ENCODE data around the gene ASXL1. TPM values are rescaled to one million over a fixed set of nuclear protein-coding genes. Genes with fewer than 3 reads are reported as not detected.

ASXL1 gene
- total RNA-seq, 2 experiments from 2014 or later: 155 to 162 TPM

GRCh38 chr20:32448306-32449056, 90.3 kb downstream of the ASXL1 start:
- peaks cover 7% of the 10 kb centered on the region for H3K4me1 Mint-ChIP-seq (ENCODE audit: low read depth)
- H3K4me3 Mint-ChIP-seq: no peak overlapping the region
- H3K27me3 Mint-ChIP-seq (ENCODE audit: low read depth): no peaks in the 10 kb centered on the region
- H3K36me3 Mint-ChIP-seq (ENCODE audit: low read depth): peaks cover 5% of the 10 kb centered on the region
- no peak for DNase-seq
- H3K27ac Mint-ChIP-seq: peak overlapping the region; percentile 73
- H3K9me3 Mint-ChIP-seq: no peaks in the 10 kb centered on the region
- CTCF ChIA-PET: interaction anchor here (0.6 kb wide), 1 partner anchor 12 kb away, joined by 5 read pairs; no protein-coding TSS in a partner anchor
- intact Hi-C loops (cut with micrococcal nuclease): no loop called here

GRCh38 chr20:32449057-32449889, 91.1 kb downstream of the ASXL1 start:
- no peak for DNase-seq
- intact Hi-C loops (cut with micrococcal nuclease): no loop called here
- H3K4me3 Mint-ChIP-seq: no peak overlapping the region
- peaks cover 5% of the 10 kb centered on the region for H3K4me1 Mint-ChIP-seq (ENCODE audit: low read depth)
- CTCF ChIA-PET: interaction anchor here (0.6 to 1.3 kb wide), 2 partner anchors 12 to 205 kb away, joined by 3 to 5 read pairs; no protein-coding TSS in a partner anchor
- H3K27me3 Mint-ChIP-seq (ENCODE audit: low read depth): no peaks in the 10 kb centered on the region
- peaks cover 5% of the 10 kb centered on the region for H3K36me3 Mint-ChIP-seq (ENCODE audit: low read depth)
- peak overlapping the region; percentile 14 for H3K27ac Mint-ChIP-seq
- H3K9me3 Mint-ChIP-seq: no peaks in the 10 kb centered on the region

- Mint-ChIP-seq H3K4me3 (no peak overlapping the region), H3K36me3 (ENCODE audit: low read depth) (peaks cover 8% of the 10 kb centered on the region), H3K9me3 (no peaks in the 10 kb centered on the region), H3K27ac (peak overlapping the region; percentile 63), H3K27me3 (ENCODE audit: low read depth) (no peaks in the 10 kb centered on the region), H3K4me1 (ENCODE audit: low read depth) (peaks cover 5% of the 10 kb centered on the region)
- CTCF ChIA-PET: interaction anchor here (1.3 kb wide), 1 partner anchor 204 kb away, joined by 3 read pairs; no protein-coding TSS in a partner anchor
- intact Hi-C loops (cut with micrococcal nuclease): no loop called here
- DNase-seq: no peak
These were observed 91.8 kb downstream of the ASXL1 start for GRCh38 chr20:32449890-32450401.

GRCh38 chr20:32450484-32451061, 92.4 kb downstream of the ASXL1 start:
- Mint-ChIP-seq H3K4me1 (ENCODE audit: low read depth) (peaks cover under 1% of the 10 kb centered on the region), H3K27me3 (ENCODE audit: low read depth) (no peaks in the 10 kb centered on the region), H3K36me3 (ENCODE audit: low read depth) (peaks cover 5% of the 10 kb centered on the region), H3K27ac (peak overlapping the region; percentile 66), H3K4me3 (no peak overlapping the region), H3K9me3 (no peaks in the 10 kb centered on the region)
- CTCF ChIA-PET: no interaction called here
- no peak for DNase-seq
- intact Hi-C loops (cut with micrococcal nuclease): no loop called here

- peak overlapping the region; percentile 66 for H3K27ac Mint-ChIP-seq
- CTCF ChIA-PET: interaction anchor here (0.5 kb wide), 1 partner anchor 198 kb away, joined by 3 read pairs; no protein-coding TSS in a partner anchor
- peaks cover 5% of the 10 kb centered on the region for H3K36me3 Mint-ChIP-seq (ENCODE audit: low read depth)
These were observed 93.2 kb downstream of the ASXL1 start for GRCh38 chr20:32451340-32451681.

GRCh38 chr20:32451682-32452461, 93.7 kb downstream of the ASXL1 start:
- H3K27ac Mint-ChIP-seq: peak overlapping the region; percentile 50
- H3K36me3 Mint-ChIP-seq (ENCODE audit: low read depth): peaks cover 5% of the 10 kb centered on the region
- H3K27me3 Mint-ChIP-seq (ENCODE audit: low read depth): no peaks in the 10 kb centered on the region
- no peak overlapping the region for H3K4me3 Mint-ChIP-seq
- intact Hi-C loops (cut with micrococcal nuclease): no loop called here
- no peak for DNase-seq
- H3K9me3 Mint-ChIP-seq: no peaks in the 10 kb centered on the region
- CTCF ChIA-PET: interaction anchor here (0.5 kb wide), 1 partner anchor 199 kb away, joined by 3 read pairs; no protein-coding TSS in a partner anchor
- H3K4me1 Mint-ChIP-seq (ENCODE audit: low read depth): no peaks in the 10 kb centered on the region

More at GRCh38 chr20:32451340-32451681, 93.2 kb downstream of the ASXL1 start:
- no peak for DNase-seq
- Mint-ChIP-seq H3K27me3 (ENCODE audit: low read depth) (no peaks in the 10 kb centered on the region), H3K4me1 (ENCODE audit: low read depth) (no peaks in the 10 kb centered on the region), H3K4me3 (no peak overlapping the region), H3K9me3 (no peaks in the 10 kb centered on the region)
- intact Hi-C loops (cut with micrococcal nuclease): no loop called here

- intact Hi-C loops (cut with micrococcal nuclease): no loop called here
- Mint-ChIP-seq H3K36me3 (ENCODE audit: low read depth) (peaks cover 5% of the 10 kb centered on the region), H3K27me3 (ENCODE audit: low read depth) (no peaks in the 10 kb centered on the region), H3K27ac (peak overlapping the region; percentile 37), H3K4me1 (ENCODE audit: low read depth) (peaks cover under 1% of the 10 kb centered on the region), H3K9me3 (no peaks in the 10 kb centered on the region), H3K4me3 (no peak overlapping the region)
- CTCF ChIA-PET: no interaction called here
- DNase-seq: no peak
These were observed 94.8 kb downstream of the ASXL1 start for GRCh38 chr20:32452776-32453466.

GRCh38 chr20:32453467-32454163, 95.5 kb downstream of the ASXL1 start:
- H3K4me3 Mint-ChIP-seq: no peak overlapping the region
- intact Hi-C loops (cut with micrococcal nuclease): no loop called here
- no peaks in the 10 kb centered on the region for H3K27me3 Mint-ChIP-seq (ENCODE audit: low read depth)
- no peak for DNase-seq
- CTCF ChIA-PET: no interaction called here
- peaks cover 5% of the 10 kb centered on the region for H3K36me3 Mint-ChIP-seq (ENCODE audit: low read depth)
- H3K4me1 Mint-ChIP-seq (ENCODE audit: low read depth): peaks cover 3% of the 10 kb centered on the region
- no peaks in the 10 kb centered on the region for H3K9me3 Mint-ChIP-seq
- no peak overlapping the region for H3K27ac Mint-ChIP-seq

GRCh38 chr20:32454164-32455145, 96.3 kb downstream of the ASXL1 start:
- no peaks in the 10 kb centered on the region for H3K27me3 Mint-ChIP-seq (ENCODE audit: low read depth)
- intact Hi-C loops (cut with micrococcal nuclease): no loop called here
- H3K4me3 Mint-ChIP-seq: no peak overlapping the region
- H3K36me3 Mint-ChIP-seq (ENCODE audit: low read depth): peaks cover 3% of the 10 kb centered on the region
- H3K27ac Mint-ChIP-seq: peak overlapping the region; percentile 35
- no peaks in the 10 kb centered on the region for H3K9me3 Mint-ChIP-seq
- DNase-seq: no peak
- CTCF ChIA-PET: no interaction called here
- H3K4me1 Mint-ChIP-seq (ENCODE audit: low read depth): peaks cover 3% of the 10 kb centered on the region

- Mint-ChIP-seq H3K36me3 (ENCODE audit: low read depth) (peaks cover 3% of the 10 kb centered on the region), H3K4me3 (no peak overlapping the region), H3K27ac (peak overlapping the region; percentile 16), H3K4me1 (ENCODE audit: low read depth) (peaks cover 3% of the 10 kb centered on the region), H3K9me3 (no peaks in the 10 kb centered on the region), H3K27me3 (ENCODE audit: low read depth) (no peaks in the 10 kb centered on the region)
- CTCF ChIA-PET: no interaction called here
- intact Hi-C loops (cut with micrococcal nuclease): no loop called here
- no peak for DNase-seq
These were observed 97.2 kb downstream of the ASXL1 start for GRCh38 chr20:32455171-32455900.

Data from activated naive CD4-positive, alpha-beta T cell treated with anti-CD3 and anti-CD28 coated beads for 36 hours (primary cell).